Stimulated activated CD4-positive, alpha-beta T cell treated with anti-CD3 and anti-CD28 coated beads, Interleukin-1b, Interleukin-23, amount 100 ng/mL, for 1 hour (primary cell): ENCODE results near the gene PAPOLB.

Source experiments
- DNase-seq, 2 donors: peaks; one replicate each; pipeline ENCODE4 v3.0.0-alpha.2; 2020; ENCODE audit warnings: low read depth in 2 of 2

The PAPOLB gene

DNA sequence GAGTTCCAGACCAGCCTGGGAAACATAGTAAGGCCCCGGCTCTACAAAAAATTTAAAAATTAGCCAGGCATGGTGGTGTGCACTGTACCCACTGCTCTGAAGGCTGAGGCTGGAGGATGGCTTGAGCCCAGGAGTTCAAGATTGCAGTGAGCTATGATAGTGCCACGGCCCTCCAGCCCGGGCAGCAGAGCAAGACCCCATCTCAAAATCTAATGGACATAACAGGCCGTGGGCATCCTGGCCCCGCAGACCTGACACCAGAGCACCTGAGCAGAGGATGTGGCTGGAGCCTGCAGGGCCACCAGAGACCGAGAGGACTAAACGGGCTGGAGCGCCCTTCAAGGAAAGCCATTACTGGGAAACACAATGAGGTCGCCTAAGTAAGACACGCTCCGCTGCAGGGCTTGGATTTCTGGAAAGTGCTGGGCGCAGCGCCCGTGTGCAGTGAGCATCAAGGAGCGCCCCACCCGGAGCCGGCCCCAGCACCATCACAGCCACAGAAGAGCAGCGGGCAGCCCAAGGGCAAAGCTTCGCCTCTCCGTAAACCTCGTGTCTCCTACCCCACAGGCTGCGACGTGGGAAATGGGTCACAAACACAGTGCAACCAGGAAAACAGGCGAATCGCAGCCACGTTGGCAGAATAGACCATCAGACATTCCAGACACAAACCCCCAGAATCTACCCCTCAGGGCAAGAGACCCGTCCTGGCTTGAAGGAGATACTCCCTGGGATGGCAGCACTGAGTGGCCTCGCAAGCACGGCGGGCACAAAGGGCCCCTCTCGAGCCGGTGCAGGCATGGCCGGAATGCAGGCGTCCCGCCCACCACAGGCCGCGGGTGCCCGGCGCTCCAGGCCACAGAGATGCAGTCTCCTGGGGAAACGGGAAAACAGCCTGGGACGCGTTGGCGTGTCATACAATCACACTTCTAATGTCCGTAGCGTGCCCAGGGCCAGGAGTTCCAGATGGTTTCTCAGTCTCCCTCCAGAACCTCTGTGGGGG lies 16.8 kb upstream of the PAPOLB start:
- DNase-seq, result no peak

DNA sequence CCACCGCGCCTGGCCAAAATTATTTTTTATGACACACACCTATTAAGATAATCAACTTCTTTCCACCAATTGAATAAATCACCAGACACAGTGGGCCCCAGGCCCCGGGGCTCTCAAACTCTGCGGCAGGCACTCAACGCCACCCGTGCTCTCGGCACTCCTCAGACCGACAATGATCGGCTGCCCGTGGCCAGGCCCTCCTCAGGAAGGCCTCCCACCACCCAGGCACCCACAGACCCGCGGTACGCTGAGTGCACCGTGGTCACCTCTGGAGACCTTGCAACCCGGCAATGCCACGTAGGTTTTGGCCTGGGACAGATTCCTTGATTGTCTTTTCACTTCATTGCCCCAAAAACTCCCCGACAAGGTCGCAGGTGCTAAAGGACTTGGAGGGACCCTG lies 14.8 kb upstream of the PAPOLB start:
- no peak for DNase-seq

DNA sequence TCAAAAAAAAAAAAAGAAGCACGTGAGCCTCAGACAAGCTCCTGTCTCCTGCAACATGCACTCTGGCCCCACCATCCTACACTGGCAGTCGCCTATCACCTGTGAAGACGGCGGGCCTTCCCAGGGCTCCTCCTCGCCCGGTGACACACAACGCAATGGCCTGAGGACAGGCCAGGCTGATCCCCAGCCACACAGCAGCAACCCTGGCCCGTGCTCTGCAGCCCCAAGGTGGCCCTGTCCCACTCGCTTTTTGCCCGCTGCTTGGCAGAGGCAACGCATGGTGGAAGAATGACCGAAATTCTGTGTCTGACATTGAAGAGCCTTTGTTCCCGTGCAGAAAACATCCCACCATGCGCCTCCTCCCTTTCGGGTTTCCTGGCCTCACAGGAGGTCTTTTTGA lies 13.6 kb upstream of the PAPOLB start:
- no peak for DNase-seq

DNA sequence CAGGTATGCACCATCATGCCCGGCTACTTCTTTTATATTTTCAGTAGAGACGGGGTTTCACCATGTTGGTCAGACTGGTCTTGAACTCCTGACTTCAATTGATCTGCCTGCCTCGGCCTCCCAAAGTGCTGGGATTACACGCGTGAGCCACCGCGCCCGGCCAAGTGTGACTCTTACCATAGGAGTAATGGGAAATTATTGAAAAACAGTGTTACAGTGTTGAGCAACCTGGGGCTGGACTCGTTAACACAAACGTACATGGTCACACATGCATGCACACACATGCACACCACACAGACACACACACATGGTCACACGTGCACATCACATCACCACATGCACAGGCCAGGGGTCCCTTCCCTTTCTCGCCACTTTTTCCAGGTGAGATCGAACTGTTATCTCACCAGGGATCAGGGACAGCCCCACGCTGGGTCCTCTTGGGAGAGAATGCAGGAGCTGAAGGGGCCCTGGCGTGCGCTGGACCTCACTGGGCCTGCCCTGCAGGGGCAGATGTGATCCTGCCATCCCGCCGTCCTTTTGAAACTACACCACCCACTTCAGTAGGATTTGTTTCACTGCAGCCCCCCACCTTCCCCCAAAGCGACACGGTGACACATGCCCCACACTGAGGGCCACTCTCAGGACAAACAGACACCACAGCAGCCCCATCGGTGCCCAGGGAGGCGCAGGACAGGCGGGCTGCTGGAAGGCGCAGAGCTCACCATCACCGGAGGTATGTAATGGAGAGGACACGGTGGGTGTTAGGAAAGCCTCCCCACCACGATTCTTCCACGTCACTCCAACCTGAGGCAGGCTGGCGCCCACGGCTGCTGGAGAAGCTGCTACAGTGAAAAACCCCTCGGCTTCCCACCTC lies 11.5 kb upstream of the PAPOLB start:
- DNase-seq, result no peak

DNA sequence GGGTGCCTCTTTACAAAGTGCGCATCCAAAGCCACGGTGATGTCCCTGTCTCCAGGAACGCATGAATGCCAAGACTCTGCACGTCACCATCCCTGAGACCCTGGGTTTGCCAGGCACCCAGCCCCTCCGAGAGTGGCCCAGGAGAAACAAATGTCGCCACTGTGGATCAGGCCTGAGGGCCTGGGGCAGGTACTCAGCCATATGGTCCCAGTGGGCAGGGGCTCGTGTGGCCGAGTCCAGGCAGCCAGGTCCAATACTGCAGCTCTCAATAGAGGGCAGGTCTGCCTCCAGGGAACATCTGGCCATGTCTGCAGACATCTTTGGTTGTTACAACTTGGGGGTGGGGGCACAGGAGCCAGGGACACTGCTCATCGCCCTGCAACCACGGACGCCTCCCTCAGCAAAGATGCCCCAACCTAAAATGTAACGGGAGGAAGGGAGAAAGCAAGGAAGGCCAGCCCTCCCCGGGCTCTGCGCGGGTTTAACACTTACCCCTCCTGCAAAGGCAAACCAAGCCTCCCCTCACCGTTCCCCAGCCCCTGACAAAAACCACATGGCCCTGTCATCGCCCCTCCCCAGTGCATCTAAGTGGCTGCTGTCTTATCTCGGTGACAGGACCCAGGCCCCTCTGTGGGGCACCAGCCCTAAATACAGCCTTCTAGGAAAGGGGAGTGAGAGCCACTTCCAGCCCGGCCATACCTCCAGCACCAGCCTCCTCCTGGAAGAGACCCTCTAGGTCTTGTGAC lies 10.3 kb upstream of the PAPOLB start:
- no peak for DNase-seq

DNA sequence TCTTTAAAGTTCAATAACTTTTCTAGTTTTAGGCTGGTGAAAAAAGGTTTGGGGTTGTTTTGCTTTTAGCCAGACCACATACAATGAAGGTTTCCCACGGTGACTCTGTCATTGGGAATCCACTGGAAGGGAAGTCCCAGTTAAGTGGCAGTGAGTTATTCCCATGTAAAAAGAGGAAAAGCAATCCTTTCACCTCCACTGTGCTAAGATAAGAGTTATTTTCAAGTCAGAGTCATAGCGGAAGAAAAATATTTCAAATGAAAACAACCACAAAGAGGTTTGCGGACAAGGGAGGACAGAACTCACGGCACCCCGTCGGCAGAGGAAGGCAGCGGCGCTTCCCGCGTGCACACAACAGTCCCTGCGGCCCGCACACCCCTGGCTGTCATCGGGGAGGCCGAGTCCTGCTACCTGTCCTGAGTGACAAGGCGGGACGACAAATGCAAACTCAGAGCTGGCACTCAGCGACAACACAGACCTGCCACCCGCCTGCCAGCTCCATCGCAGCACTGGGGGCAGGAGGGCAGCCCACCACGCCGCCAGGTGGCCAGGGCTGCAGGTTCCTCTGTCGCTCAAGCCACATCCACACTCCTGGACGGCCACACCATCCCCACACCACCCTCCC lies 9.3 kb upstream of the PAPOLB start:
- DNase-seq, result no peak

DNA sequence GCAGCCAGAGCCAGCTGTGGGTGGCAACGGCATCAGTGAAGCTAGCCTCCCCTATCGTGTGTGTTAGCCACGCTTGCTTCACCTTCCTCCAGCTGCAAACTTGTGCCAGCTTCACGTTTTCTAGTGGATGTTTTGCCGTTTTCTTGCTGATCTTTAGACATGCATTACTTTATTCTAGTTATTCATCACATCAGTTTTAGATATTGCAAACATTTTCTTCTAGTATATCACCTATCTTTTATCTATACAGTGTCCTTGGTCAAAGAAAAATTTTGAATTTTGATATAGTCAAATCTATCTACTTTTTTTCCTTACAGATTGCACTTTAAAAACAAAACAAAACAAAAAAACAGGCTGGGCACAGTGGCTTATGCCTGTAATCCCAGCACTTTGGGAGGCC lies 6.7 kb upstream of the PAPOLB start:
- DNase-seq, result no peak

DNA sequence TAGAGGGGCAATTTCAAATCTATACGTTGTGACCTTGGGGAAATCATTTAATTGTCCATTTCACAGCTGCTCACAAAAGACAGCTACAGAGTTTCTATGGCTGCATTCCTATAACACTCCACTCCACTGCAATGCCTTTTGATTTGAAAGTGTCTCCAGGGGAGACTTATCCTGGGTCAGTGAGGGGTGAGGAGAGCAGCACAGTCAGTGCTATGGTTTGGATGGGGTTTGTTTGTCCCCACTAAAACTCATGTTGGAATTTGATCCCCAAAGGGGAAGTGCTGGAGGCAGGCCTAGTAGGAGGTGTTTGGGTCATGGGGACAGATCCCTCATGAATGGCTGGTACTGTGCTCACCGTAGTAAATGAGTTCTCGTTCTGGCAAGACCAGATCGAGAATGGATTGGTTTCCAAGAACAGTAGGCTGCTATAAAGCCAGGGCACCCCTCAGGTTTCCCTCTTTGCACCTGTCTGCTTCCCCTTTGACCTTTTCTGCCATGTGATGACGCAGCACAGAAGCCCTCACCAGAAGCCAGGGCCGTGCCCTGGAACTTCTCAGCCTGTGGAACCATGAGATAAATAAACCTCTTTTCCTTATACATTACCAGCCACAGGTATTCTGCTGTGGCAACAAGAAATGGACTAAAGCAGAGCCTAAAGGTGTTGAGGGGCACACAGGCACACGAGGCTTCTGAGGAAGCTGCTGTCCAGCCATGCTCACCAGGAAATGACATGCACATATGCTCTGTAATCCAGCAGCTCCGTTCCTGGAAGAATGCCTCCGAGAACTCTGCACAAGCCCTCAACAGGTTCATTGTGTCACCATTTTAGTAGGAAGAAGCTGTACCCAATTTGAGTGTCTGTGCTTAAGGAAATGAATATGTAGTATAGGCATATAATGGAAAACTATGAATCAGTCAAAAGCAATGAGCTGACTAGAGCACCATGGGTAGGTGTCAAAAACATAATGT lies 5.0 kb upstream of the PAPOLB start:
- DNase-seq, result no peak

DNA sequence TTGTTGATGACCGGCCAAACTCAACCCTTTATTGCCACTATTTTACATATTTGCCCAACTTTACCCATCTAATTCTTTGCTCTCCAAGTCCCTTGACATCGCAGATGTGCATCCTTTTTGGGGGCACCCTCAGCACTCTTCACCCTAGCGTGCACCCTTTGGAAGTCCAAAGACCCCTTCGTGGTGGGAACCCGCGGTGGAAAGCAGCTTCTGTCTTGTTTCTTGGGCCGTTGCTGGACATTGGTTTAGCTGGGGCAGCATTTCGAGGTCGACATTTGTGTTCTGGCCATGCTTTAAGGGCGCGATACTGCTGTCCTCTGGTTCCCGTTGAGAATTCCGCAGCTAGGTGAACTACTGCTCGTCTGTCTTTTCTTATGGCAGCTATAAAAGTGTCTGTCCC lies 326 bp upstream of the PAPOLB start:
- no peak for DNase-seq

DNA sequence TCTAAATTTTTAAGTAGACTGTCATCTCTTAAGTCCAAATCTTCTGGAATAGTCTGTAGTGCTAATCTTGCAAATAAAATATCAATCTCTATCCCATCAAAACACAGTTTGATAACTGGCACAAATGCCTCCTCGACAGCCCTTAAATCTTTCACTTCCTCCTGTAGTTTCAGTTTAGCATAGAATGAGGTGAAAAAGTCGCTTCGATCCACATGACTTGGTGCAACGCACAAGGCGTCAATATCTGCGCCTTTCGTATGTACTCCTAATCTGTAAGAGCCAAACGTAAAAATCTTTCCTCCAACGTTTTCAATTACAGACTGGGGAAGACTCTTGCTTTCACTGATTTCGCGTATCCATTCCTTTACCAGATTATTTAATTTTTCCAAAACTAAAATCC lies 603 bp downstream of the PAPOLB start:
- DNase-seq, result no peak

DNA sequence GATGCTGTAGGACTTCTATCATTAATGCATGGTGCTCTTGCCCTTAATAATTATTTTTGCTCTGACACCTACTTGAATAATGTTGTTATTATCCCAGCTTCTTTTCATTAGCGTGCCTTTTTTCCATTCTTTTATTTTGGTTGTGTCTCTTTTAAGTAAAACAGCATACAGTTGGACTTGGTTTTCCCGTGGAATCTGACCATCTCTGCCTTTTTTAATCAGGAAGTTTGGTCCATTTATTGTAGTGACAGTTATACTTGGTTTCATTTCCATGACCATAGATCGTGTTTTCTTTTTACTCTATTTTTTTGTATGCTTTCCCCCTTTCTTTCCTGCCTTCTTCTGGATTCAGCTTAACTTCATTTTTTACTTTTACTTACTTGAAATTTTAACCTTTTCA lies 4.6 kb downstream of the PAPOLB start:
- no peak for DNase-seq

DNA sequence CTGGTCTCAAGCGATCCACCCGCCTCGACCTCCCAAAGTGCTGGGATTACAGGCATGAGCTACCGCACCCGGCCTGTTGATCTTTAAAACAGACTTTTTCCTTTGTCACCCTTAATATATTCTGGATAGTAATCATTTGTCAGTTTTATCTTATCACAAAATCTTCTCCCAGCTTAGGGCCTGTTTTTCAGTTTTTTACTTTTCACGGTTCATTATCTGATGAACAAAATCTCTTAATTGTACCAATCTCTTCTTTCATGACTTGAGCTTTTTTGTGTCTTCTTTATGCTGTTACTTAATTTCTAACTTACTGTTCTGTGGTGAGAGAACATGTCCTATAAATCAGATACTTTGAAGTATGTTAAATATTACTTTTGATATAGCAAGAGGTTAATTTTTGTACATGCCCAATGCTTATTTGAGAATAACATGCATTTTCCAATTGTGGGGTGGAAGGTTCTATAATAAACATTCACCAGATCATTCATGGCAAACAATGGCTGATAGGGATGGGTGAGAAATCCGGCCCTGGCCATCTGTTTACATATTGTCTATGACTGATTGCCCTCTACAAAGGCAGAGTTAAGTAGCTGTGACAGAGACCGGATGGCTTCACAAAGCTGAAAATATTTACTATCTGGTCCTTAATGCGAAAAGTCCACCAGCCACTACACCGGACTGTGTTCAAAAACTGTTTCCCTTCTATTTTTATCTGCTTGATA lies 5.3 kb downstream of the PAPOLB start:
- DNase-seq, result no peak

DNA sequence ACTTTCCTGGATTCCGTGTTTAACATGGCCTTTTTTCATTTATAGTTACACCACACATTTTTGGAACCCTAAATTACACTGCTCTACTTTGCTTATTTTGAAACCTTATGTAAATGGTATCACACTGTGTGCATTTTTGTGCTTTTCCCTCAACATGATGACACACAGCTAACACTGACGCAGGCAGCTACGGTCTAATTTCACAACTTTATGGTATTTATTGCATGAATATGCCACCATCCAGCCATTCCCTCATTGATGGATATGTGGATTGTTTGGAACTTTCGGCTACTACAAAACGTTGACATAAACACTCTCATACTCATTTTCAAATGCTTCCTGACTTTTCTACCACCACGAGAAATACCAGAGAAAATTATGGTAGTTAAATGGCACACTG lies 6.9 kb downstream of the PAPOLB start:
- no peak for DNase-seq

DNA sequence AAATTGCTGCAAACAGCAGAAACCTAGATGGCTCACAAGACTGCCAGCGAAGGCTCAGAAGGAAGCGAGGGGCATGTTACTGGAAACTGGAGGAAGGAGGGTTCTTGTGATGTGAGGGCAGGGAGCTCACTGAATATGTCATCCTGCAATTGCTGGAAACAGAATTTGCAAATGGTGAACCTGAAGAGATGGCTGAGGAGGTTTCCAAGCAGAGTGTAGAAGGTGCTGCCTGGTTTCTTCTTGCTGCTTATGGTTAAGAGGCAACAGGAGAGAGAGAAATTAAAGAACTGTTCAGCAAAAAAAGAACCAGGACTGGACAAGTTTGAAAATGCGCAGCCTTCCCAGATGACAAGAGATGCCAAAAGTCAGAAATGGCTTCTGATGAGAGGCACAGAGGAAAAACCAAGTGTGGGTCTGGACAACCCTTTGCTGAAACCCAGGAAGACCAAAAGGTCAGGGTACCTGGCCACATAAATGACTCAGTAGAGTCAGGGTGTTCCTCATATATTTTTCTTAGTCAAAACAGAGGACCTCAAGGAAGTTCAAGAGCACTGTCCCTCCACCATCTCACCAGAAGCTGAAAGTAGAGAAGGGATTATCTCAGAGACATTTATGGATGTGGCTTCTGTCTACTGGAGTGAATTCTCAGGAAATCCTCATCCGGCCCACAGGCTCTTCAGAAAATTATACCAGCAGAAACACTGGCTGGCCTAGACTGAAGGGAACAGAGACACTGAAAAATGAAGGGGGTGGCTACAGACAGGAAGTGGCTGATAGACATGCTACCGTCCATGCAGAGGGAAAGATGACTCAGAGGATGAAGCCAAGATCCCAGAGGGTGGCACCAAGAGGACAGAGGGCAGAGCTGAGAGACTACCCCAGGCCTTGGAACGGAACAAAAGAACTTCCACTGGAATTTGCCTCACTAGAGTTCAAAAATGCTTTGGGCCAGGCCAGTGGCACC lies 10.1 kb downstream of the PAPOLB start:
- DNase-seq, result no peak

DNA sequence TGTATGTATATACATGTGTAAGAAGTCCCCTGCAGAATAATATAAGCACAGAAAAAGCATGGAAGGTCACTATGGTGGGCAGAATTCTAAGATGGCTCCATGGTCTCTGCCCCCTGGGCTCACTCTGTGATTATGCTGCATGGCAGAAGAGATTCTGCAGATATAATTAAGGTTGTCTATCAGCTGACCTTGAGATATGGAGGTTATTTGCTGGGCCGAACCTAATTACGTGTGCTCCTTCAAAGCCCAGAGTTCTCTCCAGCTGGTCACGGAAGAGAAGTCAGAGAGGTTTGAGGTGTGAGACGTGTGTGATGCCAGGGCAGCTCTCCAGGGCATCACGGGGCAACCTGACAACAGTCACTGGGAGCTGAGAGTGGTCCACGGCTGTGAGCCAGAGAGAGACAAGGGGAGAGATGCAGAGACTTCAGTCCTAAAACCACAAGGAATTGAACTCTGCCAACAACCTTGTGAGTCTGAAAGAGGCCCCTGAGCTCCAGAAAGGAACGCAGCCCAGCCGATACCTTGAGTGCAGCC lies 11.5 kb downstream of the PAPOLB start:
- DNase-seq, result no peak

DNA sequence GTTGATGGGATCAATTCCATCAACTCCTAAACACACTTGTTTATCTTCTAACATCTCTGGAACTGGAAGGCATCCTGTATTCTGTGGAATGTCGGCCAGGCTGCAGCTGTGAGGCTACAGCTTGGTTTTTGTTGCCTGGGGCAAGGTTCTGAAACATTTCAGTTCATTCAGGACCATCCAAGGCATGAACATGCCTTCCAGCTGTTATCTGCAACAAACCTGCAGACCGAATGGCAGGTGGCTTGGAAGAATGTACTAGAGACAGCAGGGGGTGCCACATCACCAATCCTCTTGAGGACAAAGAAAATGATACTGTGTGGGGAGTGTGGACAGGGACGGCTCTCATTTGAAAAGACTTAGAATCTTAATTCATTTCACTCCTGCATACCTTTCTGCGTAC lies 12.4 kb downstream of the PAPOLB start:
- no peak for DNase-seq

DNA sequence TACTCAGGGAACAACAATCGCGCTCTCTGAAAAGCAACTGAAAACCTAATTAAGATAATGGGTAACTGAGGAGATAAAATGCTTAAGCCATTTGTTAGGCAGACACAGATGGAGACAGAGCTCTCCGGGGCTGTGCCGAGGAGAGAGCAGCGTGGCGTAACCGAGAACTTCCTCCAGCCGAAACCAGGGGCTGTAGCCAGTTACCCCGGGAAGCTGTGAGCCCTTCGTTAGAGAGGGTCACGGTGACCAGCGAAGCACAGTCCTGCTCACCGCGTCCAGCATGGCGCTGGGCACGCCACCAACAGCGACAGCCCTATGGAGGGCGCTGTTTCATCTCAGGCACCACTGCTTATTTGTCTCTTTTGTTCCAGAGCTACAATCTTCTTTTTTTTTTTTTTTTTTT lies 16.1 kb downstream of the PAPOLB start:
- DNase-seq, result no peak
